Neural cell (in vitro differentiated cells): Measurements from ENCODE around the gene HIVEP3. TPM values are rescaled to one million over a fixed set of nuclear protein-coding genes. Genes with fewer than 3 reads are reported as not detected.

Experiments
- H2AFZ ChIP-seq: fragments of 200-600, 300-800 bp; sonication (generic), shearing (Covaris generic); 2 replicates; pipeline ENCODE4 v1.6.0; 2014; ENCODE audit warnings: low read depth, mild to moderate bottlenecking, antibody characterized with exemption, low read length, moderate library complexity
- H3F3A ChIP-seq: fragments of 200-600 bp; shearing (Covaris generic); 2 replicates; pipeline ENCODE4 v1.6.1; 2016; ENCODE audit warnings: mild to moderate bottlenecking, moderate library complexity, mixed read lengths, antibody characterized with exemption, low read length; ENCODE audit not compliant: insufficient read depth, poor library complexity, severe bottlenecking
- H3K27ac ChIP-seq: fragments of 200-600, 300-800 bp; sonication (generic), shearing (Covaris generic); 2 replicates; pipeline ENCODE4 v1.5.1; 2014; ENCODE audit warnings: mild to moderate bottlenecking, low read length, moderate library complexity
- H3K27me3 ChIP-seq: fragments of 300-800, 200-600 bp; sonication (generic), shearing (Covaris generic); 2 replicates; pipeline ENCODE4 v1.6.0; 2014; ENCODE audit warnings: mild to moderate bottlenecking, low read depth, low read length, moderate library complexity; ENCODE audit not compliant: insufficient read depth
- H3K36me3 ChIP-seq: fragments of 300-800, 200-600 bp; sonication (generic), shearing (Covaris generic); 2 replicates; pipeline ENCODE4 v1.5.1; 2014; ENCODE audit warnings: mild to moderate bottlenecking, antibody characterized with exemption, low read length, moderate library complexity; ENCODE audit not compliant: insufficient read depth
- H3K4me2 ChIP-seq: fragments of 300-800, 200-600 bp; sonication (generic), shearing (Covaris generic); 2 replicates; pipeline ENCODE4 v1.6.0; 2014; ENCODE audit warnings: mild to moderate bottlenecking, low read length
- H3K4me3 ChIP-seq: fragments of 300-800, 200-600 bp; sonication (generic), shearing (Covaris generic); 2 replicates; pipeline ENCODE4 v1.5.1; 2014; ENCODE audit warnings: mild to moderate bottlenecking, low read length, moderate library complexity
- H3K79me2 ChIP-seq: fragments of 200-600 bp; shearing (Covaris generic); replicated peaks from 2 replicates; pipeline ENCODE4 v1.6.0; 2014; ENCODE audit warnings: mild to moderate bottlenecking, low read length, moderate library complexity; ENCODE audit not compliant: insufficient read depth
- H3K9ac ChIP-seq: fragments of 300-800, 200-600 bp; sonication (generic), shearing (Covaris generic); 2 replicates; pipeline ENCODE4 v1.6.1; 2016; ENCODE audit warnings: mild to moderate bottlenecking, low read length, mixed read lengths
- H3K9me2 ChIP-seq: fragments of 200-600 bp; shearing (Covaris generic); 2 replicates; pipeline ENCODE4 v1.6.1; 2016; ENCODE audit warnings: mild to moderate bottlenecking, low read length, mixed read lengths; ENCODE audit not compliant: insufficient read depth
- H3K9me3 ChIP-seq: fragments of 200-600, 300-800 bp; sonication (generic), shearing (Covaris generic); 2 replicates; pipeline ENCODE4 v1.6.1; 2016; ENCODE audit warnings: mild to moderate bottlenecking, mixed run types, low read length, moderate library complexity, mixed read lengths
- H4K20me1 ChIP-seq: fragments of 200-600 bp; shearing (Covaris generic); 2 replicates; pipeline ENCODE4 v1.6.1; 2016; ENCODE audit warnings: mild to moderate bottlenecking, mixed run types; ENCODE audit not compliant: insufficient read depth
- EZH2 ChIP-seq: fragments of 200-600, 300-800 bp; shearing (Covaris generic), sonication (generic); IDR thresholded peaks from 2 replicates; pipeline ENCODE4 v1.6.1; 2014; ENCODE audit warnings: antibody characterized with exemption, low read length, borderline replicate concordance, mild to moderate bottlenecking; ENCODE audit not compliant: insufficient read depth, poor library complexity, severe bottlenecking
- MXI1 ChIP-seq: fragments of 450-650 bp; conservative IDR thresholded peaks from 2 replicates; pipeline ENCODE4 v1.6.1; 2014; ENCODE audit warnings: antibody characterized with exemption, mild to moderate bottlenecking; ENCODE audit not compliant: poor library complexity, severe bottlenecking
- POLR2AphosphoS5 ChIP-seq: IDR thresholded peaks from 2 replicates; pipeline ENCODE4 v1.6.1; 2012
- RAD21 ChIP-seq: fragments of 450-650 bp; conservative IDR thresholded peaks from 2 replicates; pipeline ENCODE4 v1.6.1; 2014; ENCODE audit warnings: antibody characterized with exemption, mild to moderate bottlenecking, moderate library complexity
- SMC3 ChIP-seq: fragments of 450-650 bp; conservative IDR thresholded peaks from 2 replicates; pipeline ENCODE4 v1.6.1; 2014; ENCODE audit warnings: antibody characterized with exemption, mild to moderate bottlenecking, moderate library complexity; ENCODE audit not compliant: poor library complexity
- TAF1 ChIP-seq: IDR thresholded peaks from 2 replicates; pipeline ENCODE4 v1.6.1; 2012; ENCODE audit warnings: low read depth
- polyA plus RNA-seq: library from polyadenylated mRNA; depleted of rRNA; stranded (reverse); fragments of >200 nt; gene quantifications from 2 replicates; pipeline ENCODE4 v1.2.3, GENCODE V29; 2014
- TF ChIP-seq, protein P1 (sequence below): fragments of 450-650 bp; IDR thresholded peaks from 2 replicates; pipeline ENCODE4 v1.5.1; 2014; ENCODE audit warnings: antibody characterized with exemption, mild to moderate bottlenecking, moderate library complexity; ENCODE audit not compliant: poor library complexity, severe bottlenecking
- TF ChIP-seq, protein P2 (sequence below): IDR thresholded peaks from 2 replicates; pipeline ENCODE4 v1.6.1; 2012; ENCODE audit warnings: borderline replicate concordance

The HIVEP3 gene
- polyA plus RNA-seq, 1 donor from 2014 or later = 2.6 TPM

DNA sequence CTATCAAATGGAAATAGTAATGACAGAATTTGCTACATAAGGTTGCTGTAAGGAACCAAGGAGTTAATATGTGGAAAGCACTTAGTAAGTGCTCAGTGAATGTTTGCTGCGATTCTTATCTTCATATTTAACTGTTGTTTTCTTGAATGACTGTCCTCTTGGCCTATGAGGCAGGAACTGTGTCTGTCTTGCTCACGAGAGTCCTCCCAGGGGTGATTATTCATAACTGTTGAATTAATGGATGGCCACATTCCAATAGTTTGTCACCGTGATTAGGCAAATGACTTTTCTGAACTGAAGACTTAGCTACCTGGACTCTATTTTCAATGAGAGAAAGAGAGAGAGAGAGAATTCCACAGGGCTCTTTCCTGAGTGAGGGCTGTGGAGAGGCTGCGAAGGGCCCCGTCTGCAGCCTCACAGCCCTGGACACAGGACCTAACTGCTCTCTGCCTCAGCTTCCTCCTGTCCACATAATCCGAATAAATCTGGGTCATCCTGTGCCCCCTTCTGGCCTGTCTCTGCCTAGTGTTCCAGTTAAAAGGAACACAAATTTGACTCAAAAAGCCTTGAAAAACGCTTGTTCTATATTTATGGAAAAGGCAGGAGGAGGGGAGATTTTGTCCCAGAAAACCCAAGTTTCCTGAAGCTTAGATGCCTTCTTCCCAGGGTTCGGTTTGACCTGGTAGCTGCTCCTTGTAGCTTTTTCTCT is 442.7 kb downstream of the HIVEP3 start:
- no peaks in the 10 kb centered on the region for H3F3A ChIP-seq
- H3K9ac ChIP-seq = no peak overlapping the region
- H3K27me3 ChIP-seq = no peaks in the 10 kb centered on the region
- no peaks in the 10 kb centered on the region for H3K36me3 ChIP-seq
- H4K20me1 ChIP-seq = no peaks in the 10 kb centered on the region
- H3K27ac ChIP-seq = no peak overlapping the region
- no peaks in the 10 kb centered on the region for H3K9me2 ChIP-seq
- H3K9me3 ChIP-seq = no peaks in the 10 kb centered on the region
- H3K4me3 ChIP-seq = no peak overlapping the region
- no peak overlapping the region for H3K4me2 ChIP-seq
- H3K79me2 ChIP-seq = no peaks in the 10 kb centered on the region
- TF ChIP-seq, protein P1, sequence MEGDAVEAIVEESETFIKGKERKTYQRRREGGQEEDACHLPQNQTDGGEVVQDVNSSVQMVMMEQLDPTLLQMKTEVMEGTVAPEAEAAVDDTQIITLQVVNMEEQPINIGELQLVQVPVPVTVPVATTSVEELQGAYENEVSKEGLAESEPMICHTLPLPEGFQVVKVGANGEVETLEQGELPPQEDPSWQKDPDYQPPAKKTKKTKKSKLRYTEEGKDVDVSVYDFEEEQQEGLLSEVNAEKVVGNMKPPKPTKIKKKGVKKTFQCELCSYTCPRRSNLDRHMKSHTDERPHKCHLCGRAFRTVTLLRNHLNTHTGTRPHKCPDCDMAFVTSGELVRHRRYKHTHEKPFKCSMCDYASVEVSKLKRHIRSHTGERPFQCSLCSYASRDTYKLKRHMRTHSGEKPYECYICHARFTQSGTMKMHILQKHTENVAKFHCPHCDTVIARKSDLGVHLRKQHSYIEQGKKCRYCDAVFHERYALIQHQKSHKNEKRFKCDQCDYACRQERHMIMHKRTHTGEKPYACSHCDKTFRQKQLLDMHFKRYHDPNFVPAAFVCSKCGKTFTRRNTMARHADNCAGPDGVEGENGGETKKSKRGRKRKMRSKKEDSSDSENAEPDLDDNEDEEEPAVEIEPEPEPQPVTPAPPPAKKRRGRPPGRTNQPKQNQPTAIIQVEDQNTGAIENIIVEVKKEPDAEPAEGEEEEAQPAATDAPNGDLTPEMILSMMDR = no peak
- TF ChIP-seq EZH2 (no peak), RAD21 (no peak), SMC3 (no peak)
- H2AFZ ChIP-seq = no peak overlapping the region

DNA sequence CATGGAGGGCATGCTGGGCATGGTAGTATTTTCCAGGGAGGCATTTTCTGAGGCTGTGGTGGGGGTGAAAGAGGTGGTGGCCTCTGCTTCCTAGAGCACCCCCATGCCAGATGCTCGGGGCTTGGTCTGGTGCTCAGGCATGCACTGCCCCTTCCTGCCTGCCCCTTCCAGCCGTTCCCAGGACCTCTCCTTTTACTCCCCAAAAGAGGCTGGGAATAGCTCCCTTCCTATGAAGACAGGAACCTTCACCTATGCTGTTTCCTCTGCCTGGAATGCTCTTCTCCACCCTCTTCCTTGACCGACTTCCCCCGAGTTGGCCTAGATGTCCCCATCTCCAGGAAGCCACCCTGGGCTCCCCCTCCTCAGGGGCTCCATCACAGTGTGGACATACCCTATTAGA is 443.4 kb downstream of the HIVEP3 start:
- no peak for TF ChIP-seq SMC3
- TF ChIP-seq TAF1 = no peak
- TF ChIP-seq POLR2AphosphoS5 = no peak
- no peak for TF ChIP-seq EZH2
- TF ChIP-seq MXI1 = no peak
- TF ChIP-seq, protein P2, sequence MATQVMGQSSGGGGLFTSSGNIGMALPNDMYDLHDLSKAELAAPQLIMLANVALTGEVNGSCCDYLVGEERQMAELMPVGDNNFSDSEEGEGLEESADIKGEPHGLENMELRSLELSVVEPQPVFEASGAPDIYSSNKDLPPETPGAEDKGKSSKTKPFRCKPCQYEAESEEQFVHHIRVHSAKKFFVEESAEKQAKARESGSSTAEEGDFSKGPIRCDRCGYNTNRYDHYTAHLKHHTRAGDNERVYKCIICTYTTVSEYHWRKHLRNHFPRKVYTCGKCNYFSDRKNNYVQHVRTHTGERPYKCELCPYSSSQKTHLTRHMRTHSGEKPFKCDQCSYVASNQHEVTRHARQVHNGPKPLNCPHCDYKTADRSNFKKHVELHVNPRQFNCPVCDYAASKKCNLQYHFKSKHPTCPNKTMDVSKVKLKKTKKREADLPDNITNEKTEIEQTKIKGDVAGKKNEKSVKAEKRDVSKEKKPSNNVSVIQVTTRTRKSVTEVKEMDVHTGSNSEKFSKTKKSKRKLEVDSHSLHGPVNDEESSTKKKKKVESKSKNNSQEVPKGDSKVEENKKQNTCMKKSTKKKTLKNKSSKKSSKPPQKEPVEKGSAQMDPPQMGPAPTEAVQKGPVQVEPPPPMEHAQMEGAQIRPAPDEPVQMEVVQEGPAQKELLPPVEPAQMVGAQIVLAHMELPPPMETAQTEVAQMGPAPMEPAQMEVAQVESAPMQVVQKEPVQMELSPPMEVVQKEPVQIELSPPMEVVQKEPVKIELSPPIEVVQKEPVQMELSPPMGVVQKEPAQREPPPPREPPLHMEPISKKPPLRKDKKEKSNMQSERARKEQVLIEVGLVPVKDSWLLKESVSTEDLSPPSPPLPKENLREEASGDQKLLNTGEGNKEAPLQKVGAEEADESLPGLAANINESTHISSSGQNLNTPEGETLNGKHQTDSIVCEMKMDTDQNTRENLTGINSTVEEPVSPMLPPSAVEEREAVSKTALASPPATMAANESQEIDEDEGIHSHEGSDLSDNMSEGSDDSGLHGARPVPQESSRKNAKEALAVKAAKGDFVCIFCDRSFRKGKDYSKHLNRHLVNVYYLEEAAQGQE = no peak
- TF ChIP-seq, protein P1 = no peak
- Histone ChIP-seq H3K27ac (no peak overlapping the region), H3K36me3 (no peaks in the 10 kb centered on the region), H2AFZ (no peak overlapping the region), H4K20me1 (no peaks in the 10 kb centered on the region), H3K79me2 (no peaks in the 10 kb centered on the region), H3F3A (no peaks in the 10 kb centered on the region), H3K4me3 (no peak overlapping the region), H3K9me2 (no peaks in the 10 kb centered on the region), H3K27me3 (no peaks in the 10 kb centered on the region), H3K9ac (no peak overlapping the region), H3K4me2 (no peak overlapping the region), H3K9me3 (no peaks in the 10 kb centered on the region)
